HS-27A (cell line): ENCODE data around the gene CHIA.

ENCODE experiments used
- DNase-seq: peaks from one replicate; pipeline ENCODE4 v3.0.0-alpha.2; 2012; ENCODE audit warnings: low read depth, missing footprints

Gene CHIA

GRCh38 chr1:111290630-111291029 is at the start of gene CHIA:
CHIA (plus strand) TSS chr1:111290851; CDS start chr1:111310468, 19,617 bp downstream.
- DNase-seq, result no peak

- no peak for DNase-seq
Measured at GRCh38 chr1:111241797-111242196, 48.9 kb upstream of the CHIA start.

GRCh38 chr1:111242805-111243523 is 47.7 kb upstream of the CHIA start:
- DNase-seq, result no peak

- no peak for DNase-seq
Measured at GRCh38 chr1:111247125-111247838, 43.4 kb upstream of the CHIA start.

GRCh38 chr1:111249960-111250359 is 40.7 kb upstream of the CHIA start:
- DNase-seq, result no peak

GRCh38 chr1:111251570-111251969 is 39.1 kb upstream of the CHIA start:
- DNase-seq, result no peak

GRCh38 chr1:111252786-111253185 is 37.9 kb upstream of the CHIA start:
- no peak for DNase-seq

- no peak for DNase-seq
Measured at GRCh38 chr1:111253876-111254275, 36.8 kb upstream of the CHIA start.

GRCh38 chr1:111256988-111257658 is 33.5 kb upstream of the CHIA start:
- no peak for DNase-seq

- DNase-seq, result no peak
Measured at GRCh38 chr1:111267801-111268508, 22.7 kb upstream of the CHIA start.

GRCh38 chr1:111269825-111270406 is 20.7 kb upstream of the CHIA start:
- DNase-seq, result no peak

- no peak for DNase-seq
Measured at GRCh38 chr1:111270771-111271463, 19.7 kb upstream of the CHIA start.

- no peak for DNase-seq
Measured at GRCh38 chr1:111271464-111271801, 19.2 kb upstream of the CHIA start.

GRCh38 chr1:111272081-111272480 is 18.6 kb upstream of the CHIA start:
- DNase-seq, result no peak

- no peak for DNase-seq
Measured at GRCh38 chr1:111274653-111275052, 16.0 kb upstream of the CHIA start.

GRCh38 chr1:111275079-111275478 is 15.6 kb upstream of the CHIA start:
- DNase-seq, result peak; percentile 9

GRCh38 chr1:111275780-111276433 is 14.7 kb upstream of the CHIA start:
- DNase-seq, result no peak

GRCh38 chr1:111279144-111279543 is 11.5 kb upstream of the CHIA start:
- DNase-seq, result no peak

- no peak for DNase-seq
Measured at GRCh38 chr1:111280267-111280666, 10.4 kb upstream of the CHIA start.

GRCh38 chr1:111281411-111281810 is 9.2 kb upstream of the CHIA start:
- no peak for DNase-seq

- no peak for DNase-seq
Measured at GRCh38 chr1:111283838-111284237, 6.8 kb upstream of the CHIA start.
